ENCODE measurements around the gene ZNF418.
"Not testable (repeated sequence)": the region's sequence is repeated elsewhere in the genome, so short reads cannot be mapped to it uniquely, and the experiment has no call there.

ZNF418 gene

DNA sequence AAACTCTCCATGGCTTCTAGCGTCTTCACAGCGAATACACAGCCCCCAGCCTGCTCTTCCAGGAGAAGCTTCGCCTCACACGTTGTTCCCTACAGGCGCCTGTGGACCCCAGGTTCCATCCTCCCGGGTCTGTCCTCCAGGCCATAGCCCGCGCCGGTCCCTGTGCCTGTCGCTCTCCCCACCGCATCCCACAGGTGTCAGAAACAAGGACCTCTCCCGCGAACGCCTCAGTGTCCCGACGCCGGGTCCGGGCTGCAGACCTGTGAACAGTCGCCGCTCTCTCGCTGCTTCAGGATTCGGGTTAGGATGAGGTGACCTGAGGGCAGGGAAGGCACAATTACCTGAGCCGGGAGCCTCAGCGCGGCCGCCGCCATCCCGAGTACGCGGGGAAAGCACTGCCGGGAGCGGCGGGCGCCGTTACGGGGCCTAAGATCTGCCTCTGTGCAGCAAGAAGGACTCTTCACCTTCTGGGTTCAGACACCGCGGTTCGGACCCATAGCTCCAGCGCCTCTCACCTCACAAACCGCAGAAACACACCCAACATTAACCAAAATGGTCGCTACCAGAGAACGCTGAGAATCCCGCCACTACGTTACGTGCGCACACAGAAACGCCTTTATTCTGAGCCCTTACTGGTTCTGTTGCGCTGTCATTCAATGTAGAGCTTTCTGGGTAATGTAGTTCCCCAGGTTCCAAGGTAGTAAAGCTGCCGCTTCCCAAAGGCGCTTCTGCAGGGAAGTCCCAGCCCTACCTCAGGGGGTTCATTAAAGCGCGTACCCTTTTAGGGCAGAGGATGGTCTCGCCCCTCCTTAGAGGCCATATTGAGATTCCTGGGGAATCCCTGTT is at the start of gene ZNF418:
ZNF418 (minus strand) TSS at position 583 of the 846 bp plus-strand sequence. CDS start 1,580 bp downstream, outside the sequence.
- in situ Hi-C loops (cut with MboI; ENCODE audit: low sequenced_read_pairs) = no loop called here

DNA sequence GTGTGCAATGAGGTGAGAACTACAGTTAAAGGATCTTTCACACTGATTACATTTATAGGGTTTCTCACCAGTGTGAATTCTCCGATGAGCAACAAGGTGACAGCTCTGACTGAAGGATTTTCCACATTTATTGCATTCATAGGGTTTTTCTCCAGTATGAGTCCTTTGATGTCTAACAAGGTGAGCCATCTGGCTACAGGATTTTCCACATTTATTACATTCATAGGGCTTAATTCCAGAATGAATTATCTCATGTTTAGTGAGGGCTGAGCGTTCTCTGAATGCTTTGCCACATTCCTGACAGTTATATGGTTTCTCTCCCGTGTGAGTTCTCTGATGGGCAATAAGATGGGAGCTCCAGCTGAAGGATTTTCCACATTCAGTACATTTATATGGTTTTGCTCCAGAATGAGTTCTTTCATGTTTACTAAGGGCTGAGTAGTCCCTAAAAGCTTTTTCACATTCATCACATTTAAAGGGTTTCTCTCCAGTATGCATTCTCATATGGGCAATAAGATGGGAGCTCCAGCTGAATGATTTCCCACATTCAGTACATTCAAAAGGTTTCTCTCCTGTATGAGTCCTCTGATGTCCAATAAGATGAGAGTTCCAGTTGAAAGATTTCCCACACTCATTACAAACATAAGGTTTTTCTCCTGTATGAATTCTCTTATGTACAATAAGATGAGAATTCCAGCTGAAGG is 43.5 kb upstream of the ZNF418 start:
- in situ Hi-C loops (cut with MboI; ENCODE audit: low sequenced_read_pairs) = no loop called here

DNA sequence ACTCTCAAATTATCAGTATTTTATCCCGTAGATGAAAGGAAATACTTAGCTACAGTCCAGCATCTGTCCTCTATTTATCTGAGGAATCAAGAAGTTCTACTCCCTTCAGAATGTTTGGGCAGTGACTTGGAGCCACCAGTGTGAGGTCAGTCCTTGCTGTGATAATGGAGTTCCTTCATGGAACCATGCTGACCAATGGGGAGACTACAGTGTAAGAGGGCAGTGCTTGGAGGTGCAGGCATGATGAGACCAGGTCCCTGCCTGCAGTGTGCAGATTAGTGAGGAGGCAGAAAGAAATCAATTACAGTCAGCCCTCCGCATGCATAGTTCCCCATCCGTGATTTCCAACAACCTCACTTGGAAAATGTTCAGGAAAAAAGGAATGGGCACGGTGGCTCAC is 39.2 kb upstream of the ZNF418 start, which contains the start of gene C19orf18:
C19orf18 (minus strand) TSS at position 101 of the 400 bp plus-strand sequence. CDS start 102 bp downstream, outside the sequence.
- in situ Hi-C loops (cut with MboI; ENCODE audit: low sequenced_read_pairs) = no loop called here

DNA sequence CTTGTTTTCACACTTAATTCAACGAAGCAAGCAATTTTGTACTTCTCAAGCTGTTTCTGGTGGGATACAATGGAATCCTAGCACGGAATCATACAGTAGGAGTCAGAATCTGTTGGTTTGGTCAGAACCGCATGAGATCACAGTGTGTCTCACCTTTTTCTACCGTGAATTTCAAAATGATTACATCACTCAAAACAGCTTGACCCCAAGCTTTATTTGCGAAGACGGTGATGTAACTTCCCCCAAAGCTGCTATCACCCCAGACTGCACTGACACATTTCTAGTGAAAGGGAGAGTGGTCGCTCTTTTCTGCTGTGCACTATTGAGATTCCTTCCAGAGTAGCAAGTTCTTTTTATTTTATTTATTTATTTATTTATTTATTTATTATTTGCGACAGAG is 29.6 kb upstream of the ZNF418 start:
- in situ Hi-C loops (cut with MboI; ENCODE audit: low sequenced_read_pairs) = no loop called here

DNA sequence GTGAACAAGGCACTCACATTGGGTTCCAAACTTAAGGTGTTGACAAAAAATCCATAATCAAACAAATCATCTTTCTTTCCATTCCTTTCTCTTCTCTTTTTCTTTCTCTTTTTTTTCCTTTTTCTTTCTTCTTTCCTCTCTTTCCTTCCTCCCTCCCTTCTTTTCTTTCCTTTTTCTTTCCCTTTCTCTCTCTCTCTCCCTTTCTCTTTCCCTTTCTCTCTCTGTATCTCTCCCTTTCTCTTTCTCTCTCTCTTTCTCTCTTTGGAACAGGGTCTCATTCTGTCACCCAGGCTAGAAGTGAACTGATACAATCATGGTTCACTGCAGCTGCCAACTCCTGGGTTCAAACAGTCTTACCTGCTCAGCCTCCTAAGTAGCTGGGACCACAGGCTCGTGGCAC is 26.6 kb upstream of the ZNF418 start:
- in situ Hi-C loops (cut with MboI; ENCODE audit: low sequenced_read_pairs) = no loop called here

DNA sequence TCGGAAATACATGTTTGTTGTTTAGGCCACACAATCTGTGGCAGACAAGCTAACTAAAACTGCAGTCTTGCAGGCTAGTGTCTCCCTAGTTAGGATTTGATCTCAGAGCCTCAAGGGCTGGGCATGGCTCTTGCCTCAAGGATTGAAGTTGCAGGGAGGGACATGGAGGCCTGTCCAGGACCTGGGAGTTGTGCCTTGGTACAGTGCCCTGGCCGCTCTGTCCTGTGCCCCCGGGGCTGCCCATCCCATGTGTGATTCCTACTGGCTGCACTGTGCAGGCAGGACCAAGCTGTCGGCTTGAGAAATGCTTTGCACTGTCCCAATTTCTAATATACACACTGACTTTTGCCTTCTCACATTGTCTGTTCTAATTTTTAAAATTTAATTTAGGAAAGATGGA is 19.8 kb upstream of the ZNF418 start:
- in situ Hi-C loops (cut with MboI; ENCODE audit: low sequenced_read_pairs) = no loop called here

DNA sequence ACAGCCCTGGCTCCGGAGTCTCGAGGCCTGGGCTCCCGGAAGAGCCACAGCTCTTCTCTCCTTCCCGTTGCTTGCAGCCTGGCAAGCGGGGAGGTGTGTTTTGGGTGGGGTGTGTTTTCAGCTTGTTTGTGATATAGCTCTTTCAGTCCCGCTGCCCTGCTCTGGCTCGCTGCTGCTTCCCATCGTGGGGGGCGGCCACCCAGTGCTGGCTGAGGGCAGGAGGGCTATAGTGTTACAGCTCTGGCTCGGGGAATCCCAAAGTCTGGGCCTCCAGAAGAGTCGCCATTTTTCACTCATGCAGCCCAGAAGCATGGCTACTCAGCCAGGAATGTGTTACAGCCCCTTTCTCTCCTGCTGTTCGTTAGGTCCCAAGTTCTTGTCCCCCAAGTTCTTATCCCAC is 14.5 kb upstream of the ZNF418 start:
- in situ Hi-C loops (cut with MboI; ENCODE audit: low sequenced_read_pairs) = no loop called here

DNA sequence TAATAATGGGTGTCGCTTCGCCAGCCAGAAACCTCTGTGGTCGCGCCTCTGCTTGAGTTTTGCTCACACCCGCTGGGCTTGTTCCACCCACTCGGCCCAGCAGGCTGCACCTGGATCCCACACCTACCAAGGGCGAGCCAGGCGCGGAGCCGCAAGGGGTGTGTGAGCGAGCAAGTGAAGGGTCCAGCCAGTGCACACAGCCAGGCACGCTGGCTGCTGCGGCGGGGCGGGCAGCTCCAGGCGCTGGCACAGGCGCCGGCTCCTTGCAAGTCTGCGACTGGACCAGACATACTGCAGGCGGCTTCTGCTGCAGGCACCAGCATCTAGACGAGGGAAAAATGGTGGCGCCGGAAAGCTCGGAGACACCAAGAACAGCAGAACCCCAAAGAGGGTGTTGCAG is 14.1 kb upstream of the ZNF418 start:
- in situ Hi-C loops (cut with MboI; ENCODE audit: low sequenced_read_pairs) = no loop called here

DNA sequence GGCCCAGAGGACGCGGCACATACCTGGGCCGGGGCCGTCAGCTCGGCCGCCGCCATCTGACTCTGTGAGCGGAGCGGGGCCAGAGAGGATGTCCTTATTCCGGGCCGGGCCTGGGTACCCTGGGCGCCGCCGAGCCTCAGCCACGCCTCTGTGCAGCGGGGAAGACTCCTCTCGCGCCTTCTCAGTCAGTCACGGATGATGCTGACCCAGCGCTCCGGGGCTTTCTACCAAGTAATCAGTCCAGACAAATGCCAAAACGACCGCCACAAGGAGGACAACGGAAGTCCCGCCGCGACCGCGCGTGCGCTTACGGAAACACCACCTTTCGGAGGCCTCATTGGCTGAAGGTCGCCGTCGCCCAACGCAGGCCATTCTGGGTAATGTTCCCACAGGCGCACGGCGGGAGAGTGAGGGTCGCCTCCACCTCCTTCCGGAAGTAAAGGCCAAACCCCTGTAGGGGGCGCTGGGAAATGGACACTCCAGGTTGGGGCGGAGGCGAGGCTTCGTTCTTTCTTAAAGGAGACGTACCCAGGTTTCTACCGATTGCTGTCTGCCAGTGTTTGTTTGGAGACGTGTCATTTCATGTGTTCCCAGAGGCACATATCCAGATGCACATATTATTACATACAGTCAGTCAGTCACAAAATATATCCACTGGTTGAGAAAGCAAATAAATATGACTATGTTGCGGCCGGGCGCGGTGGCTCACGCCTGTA is 12.4 kb upstream of the ZNF418 start, which contains the start of gene ZNF256:
ZNF256 (minus strand) TSS at position 288 of the 716 bp plus-strand sequence; CDS start at position 56, 232 bp downstream.
- in situ Hi-C loops (cut with MboI; ENCODE audit: low sequenced_read_pairs) = no loop called here

DNA sequence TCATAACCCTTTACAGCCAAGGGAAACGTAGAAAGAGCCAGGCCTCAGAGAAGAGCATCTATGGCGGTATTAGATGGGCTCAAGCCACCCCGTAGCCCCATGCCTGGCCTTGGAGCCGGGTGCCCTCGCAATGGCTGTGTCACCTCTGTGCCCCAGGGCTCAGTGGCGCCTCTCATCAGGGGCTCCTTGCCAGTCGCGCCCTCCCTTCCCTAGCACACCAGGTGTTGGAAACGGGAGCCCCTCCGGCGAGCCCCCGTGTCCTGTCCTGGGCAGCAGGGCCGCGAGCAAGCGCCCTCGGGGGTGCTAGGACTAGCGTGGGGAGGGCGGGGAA is 11.9 kb upstream of the ZNF418 start:
- in situ Hi-C loops (cut with MboI; ENCODE audit: low sequenced_read_pairs) = no loop called here

DNA sequence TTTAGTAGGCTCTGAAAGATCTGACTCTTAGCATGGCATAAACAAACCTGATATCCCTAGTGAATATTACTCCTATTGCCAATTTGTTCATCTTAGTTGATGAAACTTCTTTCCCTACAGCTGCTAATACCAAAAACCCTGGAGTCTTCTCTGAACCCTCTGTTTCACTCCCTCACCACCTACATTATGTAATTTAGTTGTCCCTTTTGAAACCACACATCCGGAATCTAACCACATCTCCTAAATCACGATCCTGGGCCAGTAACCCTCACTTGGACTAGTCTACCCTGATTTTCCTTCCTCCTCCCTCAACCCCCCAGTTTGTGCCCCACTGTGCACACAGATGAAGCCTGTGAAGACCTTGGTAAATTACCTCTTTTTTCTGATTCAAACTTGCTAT is 11.1 kb upstream of the ZNF418 start:
- in situ Hi-C loops (cut with MboI; ENCODE audit: low sequenced_read_pairs) = no loop called here

DNA sequence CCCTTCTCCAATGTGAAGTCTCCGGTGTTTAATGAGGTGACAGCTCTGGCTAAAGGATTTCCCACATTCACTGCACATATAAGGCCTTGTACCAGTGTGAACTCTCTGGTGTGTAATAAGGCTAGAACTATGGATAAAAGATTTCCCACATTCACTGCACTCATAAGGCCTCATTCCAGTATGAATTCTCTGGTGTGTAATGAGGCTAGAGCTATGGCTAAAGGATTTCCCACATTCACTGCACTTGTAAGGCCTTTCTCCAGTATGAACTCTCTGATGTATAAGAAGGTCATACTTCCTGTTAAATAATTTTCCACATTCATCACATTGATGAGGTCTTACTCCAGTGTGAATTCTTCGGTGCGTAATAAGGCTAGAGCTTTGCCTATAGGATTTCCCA is 6.4 kb upstream of the ZNF418 start:
- in situ Hi-C loops (cut with MboI; ENCODE audit: low sequenced_read_pairs) = no loop called here

DNA sequence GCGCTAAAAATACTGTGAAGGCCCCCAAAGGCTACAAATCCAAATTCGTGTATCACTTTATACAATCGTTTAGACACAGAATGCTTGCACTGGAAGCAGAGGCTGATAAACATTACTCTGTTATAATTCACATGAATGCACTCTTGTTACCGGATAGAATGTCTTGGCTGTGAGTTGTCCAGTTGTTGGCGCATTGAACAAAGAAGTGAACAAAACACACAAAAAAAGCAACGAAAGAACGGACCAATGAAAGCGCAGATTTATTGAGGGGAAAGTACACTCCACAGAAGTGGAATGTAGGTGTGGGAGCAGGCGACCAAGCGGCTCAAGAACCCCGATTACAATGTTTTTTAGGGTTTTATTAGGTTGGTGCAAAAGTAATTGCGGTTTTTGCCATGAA is 529 bp upstream of the ZNF418 start:
- in situ Hi-C loops (cut with MboI; ENCODE audit: low sequenced_read_pairs) = no loop called here

DNA sequence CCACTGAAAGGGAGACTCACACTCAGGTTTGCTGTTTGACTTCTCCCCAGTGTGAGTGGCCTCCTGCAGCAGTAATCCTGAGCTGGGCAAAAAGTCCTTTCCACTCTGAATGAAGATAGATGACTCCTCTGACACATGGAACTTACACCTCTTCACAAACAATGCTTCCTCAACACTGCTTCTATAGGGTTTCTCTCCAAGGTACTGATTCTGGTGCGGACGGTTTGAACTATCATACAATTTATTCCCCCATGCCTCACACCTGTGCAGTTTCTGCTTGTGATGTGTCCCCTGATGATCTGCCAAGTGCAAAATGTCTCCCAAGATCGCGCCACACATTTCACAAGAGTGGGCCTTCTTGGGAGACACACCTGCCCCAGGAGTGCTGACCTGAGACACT is 7.6 kb downstream of the ZNF418 start:
- in situ Hi-C loops (cut with MboI; ENCODE audit: low sequenced_read_pairs) = no loop called here

DNA sequence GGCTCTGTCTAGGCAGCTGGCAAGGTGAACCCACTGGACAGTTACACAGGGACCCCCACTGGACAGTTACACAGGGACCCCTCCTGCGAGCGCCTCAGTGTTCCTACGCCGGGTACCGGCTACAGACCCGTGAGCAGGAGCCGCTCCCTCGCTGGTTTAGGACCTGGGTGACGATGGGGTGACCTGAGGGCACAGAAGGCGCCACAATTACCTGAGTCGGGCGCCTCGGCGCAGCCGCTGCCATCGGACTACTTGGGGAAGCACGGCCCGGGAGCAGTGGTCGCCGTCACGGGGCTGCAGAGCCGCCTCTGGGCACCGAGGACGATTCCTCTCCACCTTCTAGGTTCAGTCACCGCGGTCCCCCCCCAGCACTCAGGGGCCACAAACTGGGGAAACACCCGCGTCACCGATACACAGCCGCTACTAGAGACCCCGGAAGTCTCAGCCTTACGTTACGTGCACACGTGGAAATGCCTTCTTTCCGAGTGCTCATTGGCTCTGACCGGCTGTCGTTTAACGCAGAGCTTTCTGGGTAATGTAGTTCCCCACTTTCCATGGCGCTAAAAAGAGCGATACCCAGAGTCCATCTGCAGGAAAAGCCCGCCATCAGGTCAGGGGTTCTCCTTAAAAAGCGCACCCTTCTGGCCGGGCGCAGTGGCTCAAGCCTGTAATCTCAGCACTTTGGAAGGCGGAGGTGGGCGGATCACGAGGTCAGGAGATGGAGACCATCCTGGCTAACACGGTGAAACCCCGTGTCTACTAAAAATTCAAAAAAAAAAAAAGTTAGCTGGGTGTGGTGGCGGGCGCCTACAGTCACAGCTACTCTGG is 18.8 kb downstream of the ZNF418 start, which contains the start of gene ZNF417:
ZNF417 (minus strand) TSS at position 425 of the 828 bp plus-strand sequence; CDS start at position 244, 181 bp downstream.
- in situ Hi-C loops (cut with MboI; ENCODE audit: low sequenced_read_pairs) = not testable (repeated sequence)

DNA sequence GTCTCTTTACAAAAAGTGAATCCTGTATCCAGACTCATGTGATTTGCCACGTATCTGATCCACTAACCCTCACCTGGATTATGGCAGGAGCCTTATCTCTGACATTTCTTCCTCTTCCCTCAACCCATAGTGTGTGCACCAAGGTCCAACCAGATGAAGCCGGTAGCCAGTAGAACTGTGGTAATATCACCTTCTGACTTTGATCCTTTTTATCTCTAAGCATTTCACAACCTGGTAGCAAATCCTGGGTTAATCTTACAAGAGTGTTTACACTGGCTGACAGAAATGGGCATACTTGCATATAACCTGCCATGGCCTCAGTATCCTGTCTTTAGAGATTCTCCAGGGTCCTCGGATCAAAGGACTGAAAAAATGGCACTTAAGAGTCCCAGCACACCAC is 20.7 kb downstream of the ZNF418 start:
- in situ Hi-C loops (cut with MboI; ENCODE audit: low sequenced_read_pairs) = no loop called here

DNA sequence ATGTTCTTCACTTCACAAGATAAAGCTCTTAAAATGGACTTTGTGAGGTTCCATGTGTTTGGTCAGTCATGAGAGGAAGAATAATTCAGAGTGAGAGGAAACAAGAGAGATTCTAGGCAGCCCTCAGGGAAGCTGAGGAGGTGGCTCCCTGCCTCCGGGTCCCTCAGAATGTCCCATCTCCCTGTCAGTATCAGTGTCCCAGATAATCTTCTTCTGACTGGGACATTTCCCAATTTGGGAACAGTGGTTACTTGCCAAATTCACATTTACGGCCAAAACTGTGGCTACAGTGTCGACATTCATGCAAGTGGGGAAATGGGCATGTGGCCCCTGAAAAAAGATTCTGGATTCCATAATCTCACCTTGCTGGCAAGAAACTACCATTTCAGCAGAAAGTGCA is 27.8 kb downstream of the ZNF418 start:
- in situ Hi-C loops (cut with MboI; ENCODE audit: low sequenced_read_pairs) = no loop called here

DNA sequence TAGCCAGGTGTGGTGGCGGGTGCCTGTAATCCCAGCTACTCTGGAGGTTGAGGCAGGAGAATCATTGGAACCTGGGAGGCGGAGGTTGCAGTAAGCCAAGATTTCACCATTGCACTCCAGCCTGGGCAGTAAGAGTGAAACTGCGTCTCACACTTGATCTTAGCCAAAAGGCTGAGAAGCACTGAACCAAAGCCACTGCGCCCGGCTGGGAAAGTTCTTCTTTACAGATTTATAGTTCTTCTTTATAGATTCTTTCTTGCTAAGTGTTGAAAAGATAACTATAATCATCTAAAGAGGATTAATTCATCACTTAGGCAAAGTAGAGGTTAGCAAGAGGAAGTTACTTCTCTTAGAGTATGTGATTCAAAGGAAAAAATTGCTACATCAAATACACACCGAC is 29.9 kb downstream of the ZNF418 start:
- in situ Hi-C loops (cut with MboI; ENCODE audit: low sequenced_read_pairs) = no loop called here

DNA sequence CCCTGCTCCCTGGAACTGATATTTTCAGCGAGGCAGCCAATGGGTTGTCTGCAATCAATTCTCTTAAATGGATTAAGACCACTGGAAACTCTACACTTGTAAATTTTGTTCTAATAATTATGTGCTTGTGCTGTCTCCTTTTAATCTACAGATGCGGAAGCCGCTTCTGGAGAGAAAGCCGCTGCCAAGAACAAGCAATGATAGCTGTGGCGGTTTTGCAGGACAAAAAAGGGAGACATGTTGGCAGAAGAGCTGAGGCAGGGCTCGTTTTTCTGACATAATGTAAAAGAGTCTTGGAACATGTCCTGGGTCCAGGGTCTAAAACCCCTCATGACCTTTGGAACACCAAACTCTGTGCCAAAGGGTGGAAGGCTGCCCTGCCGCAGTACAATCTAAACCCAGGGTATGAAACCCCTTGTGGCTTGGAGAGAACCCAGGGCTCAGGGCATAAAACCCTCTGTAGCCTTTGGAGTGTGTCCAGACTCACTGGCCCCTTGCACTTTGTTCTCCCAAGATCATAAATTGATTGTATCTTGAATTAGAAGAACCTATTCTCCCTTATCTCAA is 31.5 kb downstream of the ZNF418 start:
- in situ Hi-C loops (cut with MboI; ENCODE audit: low sequenced_read_pairs) = no loop called here

DNA sequence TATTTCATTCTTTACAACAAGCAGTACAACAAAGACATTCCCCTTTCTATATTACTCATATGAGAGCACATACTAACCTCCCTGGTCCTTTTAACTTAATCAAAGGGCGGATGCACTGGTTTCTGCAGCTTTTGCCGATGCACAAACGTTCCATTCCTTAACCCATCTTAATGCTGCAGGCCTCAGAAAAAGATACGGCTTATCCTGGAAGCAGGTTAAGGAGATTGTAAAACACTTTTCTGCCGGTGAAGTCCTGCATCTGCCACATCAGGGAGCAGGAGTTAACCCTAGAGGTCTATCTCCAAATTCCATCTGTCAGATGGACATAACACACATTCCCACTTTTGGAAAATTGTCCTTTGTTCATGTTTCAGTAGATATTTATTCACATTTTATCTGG is 34.9 kb downstream of the ZNF418 start:
- in situ Hi-C loops (cut with MboI; ENCODE audit: low sequenced_read_pairs) = no loop called here

Data from HL-60/S4 treated with phorbol 12-myristate 13-acetate at 8.2 ng/mL for 4 days and 3 days (cell line).